NCI-H128 (cell line): Measurements from ENCODE around the gene TAOK1.

Experiments
- DNase-seq: peaks from one replicate; lab custom pipeline; 2025; ENCODE audit not compliant: unreplicated experiment; lab: John Stamatoyannopoulos, UW

TAOK1 gene

DNA sequence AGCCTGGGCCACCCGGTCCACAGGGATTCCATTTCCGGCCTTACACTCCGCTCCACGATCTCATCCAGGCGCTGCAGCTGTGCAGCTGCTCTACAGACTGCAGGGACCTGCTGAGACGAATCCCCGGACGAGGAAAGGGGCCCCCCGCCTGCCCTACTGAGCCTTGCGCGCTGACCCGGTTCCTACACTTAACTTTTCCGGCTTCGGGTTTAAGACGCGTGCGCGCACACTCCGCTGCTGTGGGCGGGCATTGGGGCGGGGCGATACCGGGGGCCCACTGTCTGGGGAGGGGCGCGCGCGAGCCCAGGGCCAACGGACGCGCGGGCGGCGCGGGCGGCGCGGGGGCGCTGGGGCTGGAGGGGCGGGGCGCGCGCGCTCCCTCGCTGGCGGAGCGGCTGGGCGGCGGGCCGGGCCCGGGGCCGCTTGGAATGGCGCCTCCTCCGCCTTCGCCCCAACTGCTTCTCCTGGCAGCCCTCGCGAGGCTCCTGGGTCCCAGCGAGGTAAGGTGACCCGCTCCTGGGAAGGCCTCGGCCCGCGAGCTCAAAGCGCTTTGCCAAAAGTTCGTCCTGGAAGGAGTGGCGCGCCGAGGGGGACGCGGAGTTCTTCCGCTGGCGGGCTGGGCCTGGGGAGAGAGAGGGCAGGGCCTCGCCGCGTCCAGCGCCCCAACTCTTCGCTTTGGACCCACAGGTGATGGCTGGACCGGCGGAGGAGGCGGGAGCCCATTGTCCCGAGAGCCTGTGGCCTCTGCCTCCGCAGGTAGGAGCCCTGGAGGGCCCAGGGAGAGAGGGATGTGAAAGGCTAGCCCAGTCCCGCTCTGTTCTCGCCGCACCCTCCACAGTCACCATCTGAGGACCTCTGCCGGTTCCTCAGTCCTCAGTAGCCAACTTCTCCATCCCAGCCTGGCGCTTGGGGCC, 178.4 kb downstream of the TAOK1 start, which contains the start of gene TP53I13:
Gene TP53I13 (plus strand): TSS at position 371 of the 914 bp plus-strand sequence. CDS start 58 bp downstream, at position 429.
- peak; percentile 44 for DNase-seq

- DNase-seq: no peak
Observed at GRCh38 chr17:29569245-29569950, 179.2 kb downstream of the TAOK1 start.

- DNase-seq: no peak
Observed at GRCh38 chr17:29570521-29570920, 180.4 kb downstream of the TAOK1 start.

GRCh38 chr17:29571486-29571882, 181.3 kb downstream of the TAOK1 start:
- DNase-seq: no peak

DNA sequence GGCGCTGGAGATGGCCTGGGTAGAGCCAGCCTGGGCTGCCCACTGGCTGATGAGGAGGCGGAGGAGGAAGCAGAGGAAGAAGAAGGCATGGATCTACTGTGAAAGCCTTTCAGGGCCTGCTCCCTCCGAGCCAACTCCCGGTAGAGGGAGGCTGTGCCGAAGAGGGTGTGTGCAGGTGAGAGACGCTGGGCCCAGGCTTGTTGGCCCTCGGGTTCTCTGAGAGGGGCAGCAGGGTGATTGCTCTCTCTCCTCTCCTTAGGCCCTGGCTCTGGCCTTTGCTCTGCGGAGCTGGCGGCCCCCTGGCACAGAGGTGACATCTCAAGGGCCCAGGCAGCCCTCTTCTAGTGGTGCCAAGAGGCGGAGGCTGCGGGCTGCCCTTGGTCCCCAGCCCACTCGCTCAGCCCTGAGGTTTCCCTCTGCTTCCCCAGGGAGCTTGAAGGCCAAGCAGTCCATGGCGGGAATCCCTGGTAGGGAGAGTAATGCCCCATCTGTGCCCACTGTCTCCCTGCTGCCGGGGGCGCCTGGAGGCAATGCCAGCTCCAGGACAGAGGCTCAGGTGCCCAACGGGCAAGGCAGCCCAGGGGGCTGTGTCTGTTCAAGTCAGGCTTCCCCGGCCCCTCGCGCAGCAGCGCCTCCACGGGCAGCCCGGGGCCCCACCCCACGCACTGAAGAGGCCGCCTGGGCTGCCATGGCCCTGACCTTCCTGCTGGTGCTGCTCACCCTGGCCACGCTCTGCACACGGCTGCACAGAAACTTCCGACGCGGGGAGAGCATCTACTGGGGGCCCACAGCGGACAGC, 181.9 kb downstream of the TAOK1 start:
- DNase-seq: no peak

GRCh38 chr17:29572691-29573557, 182.8 kb downstream of the TAOK1 start:
- DNase-seq: no peak

DNA sequence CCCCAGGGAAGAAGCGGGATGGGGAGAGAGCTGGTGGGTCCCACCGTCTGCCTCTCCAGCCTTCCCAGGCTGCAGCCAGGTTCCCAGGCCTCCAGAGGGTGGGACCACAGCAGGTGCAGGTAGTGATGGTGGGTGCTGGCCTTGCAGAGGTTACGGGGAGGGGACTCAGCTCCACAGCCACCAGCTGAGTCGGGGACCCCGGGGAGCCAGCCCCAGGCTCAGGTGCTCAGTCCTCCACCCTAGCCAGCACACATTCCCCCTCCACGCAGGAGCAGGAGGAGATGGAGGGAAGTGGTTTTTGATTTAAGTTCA, 183.4 kb downstream of the TAOK1 start:
- DNase-seq: no peak

GRCh38 chr17:29573871-29574731, 183.9 kb downstream of the TAOK1 start:
- no peak for DNase-seq

- DNase-seq: no peak
Observed at GRCh38 chr17:29574732-29575510, 184.8 kb downstream of the TAOK1 start.

DNA sequence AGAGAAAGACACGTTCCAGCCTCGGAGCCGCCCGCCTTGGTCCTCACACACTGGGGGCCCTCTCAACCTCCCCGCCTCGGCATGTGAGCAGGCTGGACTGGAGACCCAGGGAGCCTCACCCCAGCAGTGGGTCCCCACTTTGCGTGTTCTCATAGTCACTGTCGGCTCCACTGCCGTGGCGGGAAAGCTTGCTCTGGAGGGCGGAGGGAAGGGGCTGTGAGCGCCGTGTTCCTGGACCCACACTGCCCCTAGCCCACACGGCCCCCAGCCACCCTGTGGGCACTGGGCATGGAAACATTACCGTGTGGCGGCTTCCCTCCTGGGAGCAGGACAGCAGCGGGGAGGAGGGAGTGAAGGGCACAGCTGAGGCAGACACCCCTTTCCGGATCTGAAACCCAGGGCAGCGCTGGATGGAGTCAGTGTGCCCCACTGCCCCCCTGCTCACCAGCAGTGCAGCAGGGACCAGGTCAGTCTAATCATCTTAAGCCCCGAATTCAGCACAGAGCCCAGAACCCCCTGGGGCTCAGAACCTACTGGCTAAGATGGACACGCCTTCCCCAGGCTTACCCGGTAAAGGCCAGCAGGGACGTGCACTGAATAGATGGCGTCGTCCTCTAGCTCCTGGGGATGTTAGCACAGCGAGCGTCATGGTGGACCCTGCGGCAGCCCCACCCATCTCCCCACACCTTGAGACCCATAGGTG, 185.5 kb downstream of the TAOK1 start:
- DNase-seq: no peak

DNA sequence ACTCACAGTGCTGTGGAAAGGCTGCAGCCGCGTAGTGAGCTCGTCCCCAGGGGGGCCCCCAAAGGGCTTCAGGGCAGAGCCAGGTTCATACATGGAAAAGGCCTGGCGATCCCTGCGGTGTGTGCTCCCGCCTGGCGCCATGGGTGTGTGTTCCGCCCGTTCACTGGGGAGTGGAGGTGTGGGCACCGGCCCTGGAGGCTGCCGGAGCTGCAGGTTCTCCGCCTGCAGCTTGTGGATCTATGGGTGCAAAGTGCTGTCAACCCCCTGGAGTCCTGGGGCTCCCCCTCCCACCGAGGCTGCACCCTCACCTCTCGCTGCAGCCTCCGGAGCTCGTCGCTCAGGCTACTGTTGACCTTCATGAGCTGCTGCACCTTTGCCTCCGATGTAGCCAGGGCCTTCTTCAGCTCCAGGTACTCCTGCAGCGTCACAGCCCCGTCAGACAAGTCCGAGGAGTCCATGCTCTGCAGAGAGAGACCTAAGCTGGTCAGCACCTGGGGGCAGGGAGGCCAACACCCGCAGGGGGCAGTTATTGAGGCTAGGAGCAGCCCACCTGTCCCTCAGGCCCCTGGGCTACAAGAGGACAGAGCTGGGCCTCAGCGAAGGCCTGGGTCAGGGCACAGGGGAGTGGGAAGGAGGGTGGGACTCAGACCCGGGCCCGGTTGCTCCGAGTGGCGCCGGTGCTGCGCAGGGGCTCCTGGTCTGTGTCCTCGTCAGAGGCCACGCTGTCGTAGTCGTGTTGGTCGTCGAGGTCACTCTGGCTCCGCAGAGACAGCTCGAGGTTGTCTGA, 186.2 kb downstream of the TAOK1 start:
- DNase-seq: no peak

GRCh38 chr17:29577001-29577370, 186.8 kb downstream of the TAOK1 start:
- DNase-seq: no peak

DNA sequence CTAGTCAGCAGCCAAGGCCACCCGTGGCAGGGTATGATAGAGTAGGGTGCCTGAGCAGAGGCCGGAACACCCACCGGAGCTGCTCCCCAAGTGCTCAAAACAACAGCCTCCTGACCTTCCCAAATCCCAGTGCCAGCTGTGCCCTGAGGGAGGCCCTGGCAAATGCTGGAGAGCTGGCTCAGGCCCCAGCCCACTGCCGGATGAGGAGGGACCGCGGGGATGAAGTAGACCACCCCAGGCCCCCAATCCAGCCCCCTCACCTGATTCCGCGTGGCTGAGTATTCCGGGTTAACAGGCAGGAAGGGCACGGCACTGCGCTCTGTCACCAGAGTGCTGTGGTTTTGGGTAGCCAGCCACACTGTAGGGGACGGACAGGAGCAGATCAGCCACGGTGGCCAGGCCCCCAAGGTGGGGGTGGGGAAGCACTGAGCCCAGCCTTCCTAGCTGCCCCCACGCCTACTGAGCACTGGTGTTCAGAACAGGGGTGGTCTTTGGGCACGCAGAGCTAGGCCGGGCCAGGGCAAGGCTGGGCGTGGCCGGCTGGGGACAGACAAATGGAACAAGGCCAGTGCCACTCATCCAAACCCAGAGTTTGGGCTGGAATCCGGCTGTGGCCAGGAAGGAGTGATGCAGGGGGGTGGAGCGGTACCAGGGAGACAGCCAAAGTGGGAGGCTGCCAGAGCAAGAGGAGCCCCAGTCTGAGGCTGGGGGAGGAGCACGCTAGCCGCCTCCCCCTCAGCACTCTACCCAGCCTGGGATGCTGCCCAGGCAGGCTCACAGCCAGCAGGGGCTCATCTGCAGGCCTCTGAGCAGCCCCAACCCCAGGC, 187.4 kb downstream of the TAOK1 start:
- no peak for DNase-seq

GRCh38 chr17:29578626-29579485, 188.7 kb downstream of the TAOK1 start:
- no peak for DNase-seq

- DNase-seq: peak; percentile 42
Observed at GRCh38 chr17:29579866-29580771, 190.0 kb downstream of the TAOK1 start.
